Stimulated activated effector memory CD8-positive, alpha-beta T cell treated with anti-CD3 and anti-CD28 coated beads, Interleukin-12 subunit alpha, Interleukin-12 subunit beta, amount 100 ng/mL, for 72 hours (primary cell): ENCODE results near the gene HOXB8.

ENCODE experiments used
- ATAC-seq: fragments of 150-1000 bp; cut with Tn5 transposase; 2 replicates; pipeline ENCODE4 v1.10.0; 2021
- DNase-seq, 2 donors: peaks; one replicate each; pipeline ENCODE4 v3.0.0; 2021 to 2022; ENCODE audit warnings: low spot score in 2 of 2
- H3K27ac Mint-ChIP-seq: one replicate; pipeline ENCODE4 v1.8.0; 2022; ENCODE audit warnings: mild to moderate bottlenecking, mixed read lengths
- H3K36me3 Mint-ChIP-seq: one replicate; pipeline ENCODE4 v1.8.0; 2022; ENCODE audit warnings: mild to moderate bottlenecking, mixed read lengths
- H3K4me1 Mint-ChIP-seq: one replicate; pipeline ENCODE4 v1.8.0; 2022; ENCODE audit warnings: mixed read lengths
- H3K4me3 Mint-ChIP-seq: one replicate; pipeline ENCODE4 v1.8.0; 2022; ENCODE audit warnings: mild to moderate bottlenecking, mixed read lengths
- H3K9me3 Mint-ChIP-seq: one replicate; pipeline ENCODE4 v1.8.0; 2022; ENCODE audit warnings: mixed read lengths

HOXB8 gene

DNA sequence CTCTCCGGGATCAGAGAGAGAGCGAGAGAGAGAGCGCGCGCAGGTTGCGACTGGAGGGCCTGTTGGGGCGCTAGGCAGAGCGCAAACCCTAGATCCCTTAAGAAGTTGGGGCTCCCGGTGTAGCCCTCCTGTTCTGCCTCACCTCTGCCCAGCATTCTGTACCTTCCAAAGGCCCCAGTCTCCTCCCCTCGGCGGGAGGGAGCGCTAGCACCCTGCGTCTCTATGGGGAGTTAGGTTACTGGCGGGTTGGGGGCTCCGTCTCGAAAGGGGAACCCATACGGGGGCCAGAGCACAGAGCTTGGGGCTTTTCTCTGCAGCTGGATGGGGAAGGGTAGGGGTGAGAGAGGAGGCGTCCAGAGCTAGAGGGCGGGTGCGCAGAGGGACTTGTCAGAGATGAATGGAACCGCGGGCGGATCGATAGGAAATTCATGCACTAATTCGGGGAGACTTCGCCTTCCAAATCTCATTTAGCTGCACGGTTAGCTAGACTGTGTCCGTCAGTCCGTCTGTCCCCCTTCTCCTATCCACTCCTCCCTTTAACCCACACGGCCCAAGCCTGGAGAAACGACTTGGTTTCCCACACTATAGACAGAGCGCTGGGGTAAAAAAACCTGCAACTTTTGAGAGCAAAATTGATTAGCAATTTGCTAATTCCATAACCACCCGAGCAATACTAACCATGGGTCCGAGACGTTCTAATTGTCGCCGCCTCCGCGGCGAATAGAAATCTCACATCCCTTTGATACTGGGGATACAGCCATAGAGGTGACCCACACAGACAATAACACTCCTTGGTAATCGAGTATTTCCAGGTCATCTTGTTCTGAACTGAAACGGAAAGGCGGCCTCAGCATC, 36.2 kb downstream of the HOXB8 start:
- no peaks in the 10 kb centered on the region for H3K9me3 Mint-ChIP-seq
- H3K27ac Mint-ChIP-seq = peak overlapping the region; percentile 92
- ATAC-seq = peak; percentile 72
- H3K4me1 Mint-ChIP-seq = peaks cover 9% of the 10 kb centered on the region
- peak overlapping the region; percentile 86 for H3K4me3 Mint-ChIP-seq
- H3K36me3 Mint-ChIP-seq = no peaks in the 10 kb centered on the region
- no peak for DNase-seq

DNA sequence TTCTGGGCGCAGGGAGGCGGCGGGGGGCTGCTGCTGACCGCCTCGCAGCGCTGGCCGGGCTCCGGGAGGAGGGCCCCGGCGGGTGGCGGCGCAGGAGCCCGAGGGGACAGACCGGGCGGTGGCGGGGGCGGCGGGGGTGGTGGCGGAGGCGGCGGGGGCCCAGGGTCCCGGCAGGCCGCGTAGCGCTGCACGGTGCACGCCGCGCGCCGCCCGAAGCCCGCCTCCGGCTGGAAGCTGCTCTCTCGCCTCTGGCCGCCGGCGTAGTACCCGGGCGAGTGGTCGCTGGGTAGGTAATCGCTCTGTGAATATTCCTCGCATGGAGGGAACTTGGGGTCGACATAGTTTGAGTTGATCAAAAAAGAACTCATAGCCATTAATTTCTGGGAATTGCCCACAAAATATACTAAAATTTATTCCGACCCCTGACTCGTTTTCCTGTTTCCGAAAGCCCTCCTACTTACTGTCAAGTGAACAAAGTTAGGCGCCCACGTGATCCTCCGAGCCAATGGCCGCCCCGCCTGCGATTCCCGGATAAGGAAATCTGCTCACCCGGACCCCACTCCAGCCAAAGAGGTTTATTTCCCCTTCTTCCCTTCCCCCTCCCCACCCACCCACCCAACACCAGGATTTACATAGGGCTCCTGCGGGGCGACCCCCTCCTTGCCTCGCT, 37.0 kb downstream of the HOXB8 start, which contains the start of gene HOXB4:
TSS of gene HOXB4 (minus strand) at position 405 of the 670 bp plus-strand sequence. CDS start at position 374, 31 bp downstream.
- Mint-ChIP-seq H3K36me3 (no peaks in the 10 kb centered on the region), H3K4me3 (peak within 1 kb of the TSS; percentile 86), H3K27ac (peak within 1 kb of the TSS; percentile 92), H3K4me1 (peaks cover 9% of the 10 kb centered on the region), H3K9me3 (no peaks in the 10 kb centered on the region)
- ATAC-seq (peak; percentile 83), DNase-seq (peak in 1 of 2 donors; percentile 83)

DNA sequence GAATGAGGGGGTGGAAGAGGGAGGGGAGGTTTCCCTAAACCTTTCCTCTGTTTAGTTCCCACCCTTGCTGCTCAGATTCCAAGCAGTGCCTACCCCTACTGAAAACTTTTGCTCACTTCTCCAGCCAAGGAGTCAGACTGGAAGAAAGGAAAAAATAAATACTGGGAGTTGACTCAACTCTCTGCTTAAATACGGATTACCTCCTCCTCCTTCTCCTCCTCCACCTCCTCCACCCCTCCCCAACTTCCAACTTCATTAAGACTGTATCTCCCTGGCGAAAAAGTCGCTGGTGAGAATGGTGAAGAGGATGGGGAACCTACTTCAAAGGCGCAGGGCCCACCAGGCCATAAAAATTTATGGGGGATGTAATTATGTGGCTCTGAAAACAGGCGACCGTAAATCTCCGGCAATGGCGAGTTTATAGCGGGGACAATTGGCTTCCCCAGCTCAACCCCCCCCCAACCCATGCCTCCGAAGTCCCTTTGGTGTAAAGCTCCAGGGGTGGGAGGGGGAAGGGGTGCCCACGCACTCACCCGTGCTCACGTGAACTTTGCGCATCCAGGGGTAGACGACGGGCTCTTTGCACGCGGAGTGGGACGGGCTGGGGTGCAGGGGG, 37.7 kb downstream of the HOXB8 start:
- H3K9me3 Mint-ChIP-seq = no peaks in the 10 kb centered on the region
- H3K4me1 Mint-ChIP-seq = peaks cover 9% of the 10 kb centered on the region

DNA sequence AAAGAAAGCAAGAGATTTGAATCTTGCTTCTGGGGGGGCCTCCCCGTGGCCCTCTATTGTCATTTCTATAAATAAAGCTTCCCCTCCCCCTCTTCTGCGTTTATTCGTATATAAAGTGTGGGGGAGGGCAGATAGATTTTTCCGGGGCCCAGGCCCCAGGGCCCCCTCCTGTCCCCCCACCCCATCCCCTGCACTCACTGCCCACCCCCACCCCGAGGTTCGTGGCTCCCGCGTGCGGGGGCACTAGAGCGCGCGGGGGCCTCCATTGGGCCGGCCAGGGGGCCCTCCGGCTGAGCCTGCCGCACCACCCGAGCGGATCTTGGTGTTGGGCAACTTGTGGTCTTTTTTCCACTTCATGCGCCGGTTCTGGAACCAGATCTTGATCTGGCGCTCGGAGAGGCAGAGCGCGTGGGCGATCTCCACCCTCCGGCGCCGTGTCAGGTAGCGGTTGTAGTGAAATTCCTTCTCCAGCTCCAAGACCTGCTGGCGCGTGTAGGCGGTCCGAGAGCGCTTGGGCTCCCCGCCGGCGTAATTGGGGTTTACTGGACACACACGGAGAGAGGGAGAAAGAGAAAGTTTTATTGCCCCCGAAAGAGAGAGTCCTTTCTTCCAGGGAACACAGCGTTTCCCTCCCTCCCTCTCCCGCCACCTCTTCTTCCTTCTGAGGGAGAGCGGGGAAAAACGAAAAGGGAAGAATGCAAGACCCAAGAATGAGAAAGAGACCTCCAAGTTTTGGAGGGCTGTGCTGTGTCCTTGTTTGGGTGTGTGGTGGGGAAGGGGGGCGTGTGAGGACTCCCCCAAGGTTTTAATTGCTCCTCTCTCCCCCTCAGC, 38.4 kb downstream of the HOXB8 start:
- DNase-seq = no peak
- H3K9me3 Mint-ChIP-seq = no peaks in the 10 kb centered on the region
- peaks cover 9% of the 10 kb centered on the region for H3K4me1 Mint-ChIP-seq

More for the DNA sequence above, 37.7 kb downstream of the HOXB8 start:
- peak overlapping the region; percentile 92 for H3K27ac Mint-ChIP-seq
- DNase-seq (no peak), ATAC-seq (peak; percentile 14)
- H3K36me3 Mint-ChIP-seq = no peaks in the 10 kb centered on the region
- peak overlapping the region; percentile 86 for H3K4me3 Mint-ChIP-seq

GRCh38 chr17:48575673-48576478, 39.2 kb downstream of the HOXB8 start:
- H3K27ac Mint-ChIP-seq = no peak overlapping the region
- no peaks in the 10 kb centered on the region for H3K9me3 Mint-ChIP-seq
- no peaks in the 10 kb centered on the region for H3K36me3 Mint-ChIP-seq
- H3K4me1 Mint-ChIP-seq = peaks cover 9% of the 10 kb centered on the region
- ATAC-seq = no peak
- H3K4me3 Mint-ChIP-seq = peak overlapping the region; percentile 15
- DNase-seq = no peak

More for the DNA sequence above, 38.4 kb downstream of the HOXB8 start:
- peak overlapping the region; percentile 86 for H3K4me3 Mint-ChIP-seq
- ATAC-seq = no peak
- H3K36me3 Mint-ChIP-seq = no peaks in the 10 kb centered on the region
- H3K27ac Mint-ChIP-seq = no peak overlapping the region

DNA sequence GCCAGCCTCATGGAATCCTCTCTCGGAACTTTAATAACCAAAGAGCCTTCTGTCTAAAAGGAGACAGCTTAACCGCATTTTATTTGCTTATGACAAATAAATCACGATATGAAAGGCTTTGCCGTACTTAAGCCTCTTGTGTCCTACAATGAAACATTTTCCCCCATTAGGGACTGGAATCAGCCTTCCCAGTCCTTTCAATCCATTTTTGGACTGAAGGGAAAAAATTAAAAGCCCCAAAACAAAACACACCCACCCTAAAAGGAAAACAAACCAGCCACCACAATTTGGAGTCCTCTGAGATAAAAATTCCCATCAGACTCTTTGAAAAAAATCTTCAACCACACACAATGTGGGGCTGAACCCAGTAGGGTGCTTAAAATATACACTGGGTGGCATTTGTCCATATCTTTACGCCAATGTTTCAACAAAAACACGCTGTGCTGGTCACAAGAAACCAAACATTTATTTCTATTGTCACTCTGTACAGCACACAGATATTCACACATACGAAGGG, 40.0 kb downstream of the HOXB8 start:
- H3K9me3 Mint-ChIP-seq = no peaks in the 10 kb centered on the region
- peaks cover 9% of the 10 kb centered on the region for H3K4me1 Mint-ChIP-seq
- no peak overlapping the region for H3K27ac Mint-ChIP-seq
- DNase-seq (no peak), ATAC-seq (no peak)
- H3K4me3 Mint-ChIP-seq = no peak overlapping the region
- no peaks in the 10 kb centered on the region for H3K36me3 Mint-ChIP-seq

DNA sequence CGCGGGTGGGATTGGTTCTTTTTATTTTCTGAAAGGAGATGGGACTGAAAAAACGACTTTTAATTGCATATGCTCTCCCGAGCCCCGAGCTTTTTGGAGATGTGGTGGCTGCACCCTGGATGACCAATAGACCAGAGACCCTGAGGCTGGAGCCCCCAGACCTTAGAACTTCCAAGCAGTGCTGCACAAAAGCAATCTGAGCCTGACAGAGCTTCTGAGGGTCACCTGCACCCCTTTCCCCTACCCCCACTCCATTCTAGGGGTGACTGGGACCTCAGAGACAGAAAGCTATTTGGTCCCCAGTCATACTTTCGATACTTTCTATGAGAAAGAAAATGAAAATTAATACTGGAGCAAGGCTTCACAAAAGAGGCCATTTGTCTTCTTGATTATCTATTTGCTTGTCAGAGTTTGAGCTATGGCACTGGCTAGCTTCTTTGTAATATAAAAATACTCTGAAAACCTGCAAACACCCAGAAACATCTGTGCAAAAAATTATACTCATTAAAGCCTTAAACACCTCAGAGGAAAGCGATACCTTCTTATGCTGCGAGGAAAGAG, 40.5 kb downstream of the HOXB8 start:
- Mint-ChIP-seq H3K27ac (no peak overlapping the region), H3K9me3 (no peaks in the 10 kb centered on the region), H3K4me1 (peaks cover 9% of the 10 kb centered on the region), H3K4me3 (no peak overlapping the region), H3K36me3 (no peaks in the 10 kb centered on the region)
- DNase-seq (no peak), ATAC-seq (no peak)

DNA sequence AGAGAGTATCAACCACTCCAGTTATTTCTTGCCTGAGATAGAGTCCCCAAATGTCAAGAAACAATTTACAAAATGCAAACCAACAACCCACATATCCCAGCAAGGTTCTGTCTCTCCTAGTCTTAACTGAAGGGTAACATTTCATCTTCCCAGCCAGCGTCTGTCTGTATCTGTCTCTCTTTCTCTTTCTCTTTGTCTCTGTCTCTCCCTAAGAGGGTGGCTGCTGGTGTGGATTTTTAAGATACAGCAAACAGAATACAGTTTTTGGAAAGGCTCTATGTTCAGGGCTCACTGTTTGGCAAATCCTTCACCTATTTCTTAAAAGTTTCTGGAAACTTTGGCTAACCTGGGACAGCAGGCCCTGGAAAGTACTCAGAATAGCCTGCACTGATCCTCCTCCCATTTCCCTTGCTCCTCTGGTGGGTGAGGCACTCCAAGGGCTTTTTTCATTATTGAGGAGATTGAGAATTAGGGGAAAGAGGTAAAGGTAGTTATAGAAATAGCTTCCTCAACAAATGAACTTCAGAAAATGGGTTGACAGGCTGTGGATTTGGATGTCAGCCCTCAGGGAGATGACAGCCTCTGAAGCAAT, 43.2 kb downstream of the HOXB8 start:
- H3K4me1 Mint-ChIP-seq = peaks cover 5% of the 10 kb centered on the region
- no peaks in the 10 kb centered on the region for H3K9me3 Mint-ChIP-seq
- no peak for DNase-seq

GRCh38 chr17:48571024-48571818, 43.9 kb downstream of the HOXB8 start:
- H3K9me3 Mint-ChIP-seq = no peaks in the 10 kb centered on the region

More for the DNA sequence above, 43.2 kb downstream of the HOXB8 start:
- H3K27ac Mint-ChIP-seq = no peak overlapping the region
- H3K36me3 Mint-ChIP-seq = no peaks in the 10 kb centered on the region
- no peak overlapping the region for H3K4me3 Mint-ChIP-seq
- ATAC-seq = no peak

GRCh38 chr17:48570325-48571023, 44.6 kb downstream of the HOXB8 start:
- no peak for DNase-seq
- Mint-ChIP-seq H3K4me3 (no peak overlapping the region), H3K27ac (no peak overlapping the region), H3K4me1 (peaks cover 5% of the 10 kb centered on the region), H3K9me3 (no peaks in the 10 kb centered on the region), H3K36me3 (no peaks in the 10 kb centered on the region)
- ATAC-seq = no peak

More at GRCh38 chr17:48571024-48571818, 43.9 kb downstream of the HOXB8 start:
- H3K27ac Mint-ChIP-seq = no peak overlapping the region
- ATAC-seq (no peak), DNase-seq (no peak)
- no peaks in the 10 kb centered on the region for H3K36me3 Mint-ChIP-seq
- H3K4me1 Mint-ChIP-seq = peaks cover 5% of the 10 kb centered on the region
- no peak overlapping the region for H3K4me3 Mint-ChIP-seq

GRCh38 chr17:48569674-48570324, 45.3 kb downstream of the HOXB8 start:
- peaks cover 5% of the 10 kb centered on the region for H3K4me1 Mint-ChIP-seq
- ATAC-seq = no peak
- DNase-seq = no peak
- H3K9me3 Mint-ChIP-seq = no peaks in the 10 kb centered on the region
- no peaks in the 10 kb centered on the region for H3K36me3 Mint-ChIP-seq
- no peak overlapping the region for H3K4me3 Mint-ChIP-seq
- no peak overlapping the region for H3K27ac Mint-ChIP-seq

DNA sequence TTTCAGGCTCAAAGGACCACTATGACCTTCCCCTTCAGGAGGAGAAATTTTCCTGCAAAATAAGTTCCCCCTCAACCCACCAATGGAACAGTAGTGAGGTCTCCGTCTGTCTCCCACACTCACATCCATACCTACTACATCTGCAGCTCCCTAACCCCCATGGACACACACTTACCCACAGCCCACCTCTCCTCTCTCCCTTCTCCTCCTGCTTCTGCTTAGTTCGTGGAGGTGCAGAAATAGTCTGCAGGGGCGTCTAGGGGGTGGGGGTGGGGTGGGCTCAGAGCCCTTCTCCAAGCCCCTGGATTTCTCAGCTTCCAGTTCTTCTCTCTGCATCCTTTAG, 45.9 kb downstream of the HOXB8 start:
- Mint-ChIP-seq H3K36me3 (no peaks in the 10 kb centered on the region), H3K27ac (no peak overlapping the region), H3K4me1 (peaks cover 5% of the 10 kb centered on the region), H3K9me3 (no peaks in the 10 kb centered on the region), H3K4me3 (no peak overlapping the region)
- DNase-seq = no peak
- no peak for ATAC-seq
